ENCODE data around the gene FBRSL1.

GRCh38 chr12:132478433-132478803 is 11.5 kb upstream of the FBRSL1 start:
- TF ChIP-seq POLR2AphosphoS5 (IDR thresholded peaks at IDR 0.05) (no peak), CTCF (IDR thresholded peaks at IDR 0.05) (no peak)

All from esophagus muscularis mucosa (tissue), 3 donors.